Activated gamma-delta T cell (primary cell): ENCODE data around the gene PKNOX2.

Experiments
- DNase-seq: peaks from one replicate; lab custom pipeline; 2025; lab: John Stamatoyannopoulos, UW

The PKNOX2 gene

DNA sequence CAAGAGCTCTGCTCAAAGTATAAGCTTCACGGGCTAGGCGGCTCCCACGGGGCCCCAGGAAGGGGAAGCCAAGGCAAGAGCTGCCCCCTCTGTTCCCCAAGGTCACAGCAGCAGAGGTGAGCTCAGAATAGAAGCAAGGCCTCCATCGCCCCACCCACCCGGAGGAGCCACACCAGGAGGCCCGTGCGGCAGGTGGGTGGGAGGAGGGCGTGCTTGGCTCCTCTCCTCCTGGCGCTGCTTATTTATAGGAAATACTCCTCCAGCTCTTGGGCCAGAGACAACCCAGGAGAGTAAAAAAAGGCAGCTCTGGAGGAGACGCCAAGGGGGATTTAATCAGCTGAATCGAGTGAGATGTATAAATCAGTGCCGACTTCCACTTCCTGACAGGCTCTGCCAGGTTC, 243.8 kb downstream of the PKNOX2 start:
- no peak for DNase-seq

DNA sequence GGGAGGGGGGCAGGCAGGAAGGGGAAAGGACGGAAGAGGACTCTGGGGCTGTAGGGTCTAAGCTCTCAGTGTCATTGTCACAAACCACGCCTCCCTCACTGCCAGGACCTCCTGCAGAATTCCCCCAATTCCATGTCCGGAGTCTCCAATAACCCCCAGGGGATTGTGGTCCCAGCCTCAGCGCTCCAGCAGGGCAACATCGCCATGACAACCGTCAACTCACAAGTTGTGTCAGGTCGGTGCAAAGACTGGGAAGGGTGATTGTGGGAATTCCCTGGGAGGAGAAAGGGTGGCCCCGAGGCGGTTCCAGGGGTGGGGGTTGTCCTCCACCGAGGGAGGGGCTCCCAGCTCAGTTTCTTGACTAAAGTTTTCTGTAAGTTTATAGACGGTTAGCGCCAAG, 245.5 kb downstream of the PKNOX2 start:
- no peak for DNase-seq

DNA sequence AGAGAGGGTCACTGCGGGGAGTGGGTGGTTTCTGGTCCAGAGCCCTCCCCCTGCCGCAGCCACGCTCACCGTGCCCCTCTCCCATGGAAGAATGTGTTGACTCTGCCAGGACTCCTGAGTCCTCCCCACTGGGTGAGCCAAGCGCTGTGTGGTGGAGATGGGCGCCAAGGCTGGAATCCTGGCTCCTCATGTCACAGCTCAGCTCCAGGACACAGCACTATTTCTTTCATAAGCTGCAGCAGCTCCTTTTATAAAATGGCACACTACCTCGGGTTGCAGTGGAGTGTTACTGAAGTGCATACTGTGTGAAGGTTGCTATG, 247.6 kb downstream of the PKNOX2 start:
- no peak for DNase-seq

DNA sequence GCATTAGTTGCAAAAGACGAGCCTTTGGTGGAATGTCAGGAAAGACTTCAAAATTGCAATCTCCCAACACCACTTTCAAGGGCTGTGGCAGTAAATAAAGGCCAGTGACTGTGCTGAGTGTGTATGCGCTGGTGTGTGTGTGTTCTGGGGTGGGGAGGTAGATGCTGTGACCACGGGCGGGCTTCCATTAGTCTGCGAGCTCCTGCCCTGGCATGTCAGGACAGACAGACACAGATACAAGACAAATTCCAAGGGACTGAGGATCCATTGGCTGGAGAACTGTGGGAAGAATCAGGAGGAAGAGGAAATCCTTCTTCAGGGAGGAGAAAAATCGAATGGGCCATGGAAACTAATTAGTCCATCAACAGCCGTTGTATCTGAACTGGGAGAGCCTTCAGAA, 248.0 kb downstream of the PKNOX2 start:
- DNase-seq = no peak

DNA sequence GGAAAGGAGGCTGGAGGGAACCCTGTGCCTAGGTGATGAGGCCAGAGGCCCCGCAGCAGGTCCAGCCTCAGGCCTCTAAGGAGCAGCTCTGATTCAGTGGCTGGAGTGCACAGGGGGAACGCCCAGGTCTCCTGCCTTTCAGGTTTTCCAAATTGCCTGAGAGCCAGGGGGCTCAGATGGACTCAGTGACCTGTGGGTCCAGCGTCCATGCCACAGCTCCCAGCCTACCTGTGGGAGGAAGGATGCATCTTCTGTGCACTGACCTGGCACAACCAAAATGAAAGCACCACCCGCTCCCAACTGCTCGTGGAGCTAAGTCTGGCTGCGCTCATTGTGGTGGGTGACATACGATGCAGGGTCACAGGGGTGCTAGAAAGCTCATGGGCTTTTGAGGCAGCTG, 248.7 kb downstream of the PKNOX2 start:
- no peak for DNase-seq

DNA sequence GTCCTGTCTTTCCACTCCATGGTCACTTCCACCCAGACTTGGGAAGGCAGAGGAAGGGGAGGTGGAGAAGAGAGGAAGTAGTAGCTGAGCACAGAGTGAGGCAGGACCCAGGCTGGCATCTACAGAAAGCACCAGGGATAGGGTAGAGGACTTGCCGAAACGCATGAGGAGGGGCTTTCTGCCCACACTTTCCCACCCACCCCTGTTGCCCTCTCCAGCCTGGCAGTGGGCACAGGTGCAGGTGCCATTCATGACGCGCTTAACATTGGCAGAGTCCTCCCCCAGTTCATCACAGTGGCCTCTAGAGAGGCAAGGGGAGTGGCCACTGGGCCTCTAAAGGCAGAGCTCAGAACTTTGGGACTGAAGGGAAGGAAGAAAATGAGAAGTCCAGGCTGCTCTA, 249.6 kb downstream of the PKNOX2 start:
- DNase-seq = no peak

DNA sequence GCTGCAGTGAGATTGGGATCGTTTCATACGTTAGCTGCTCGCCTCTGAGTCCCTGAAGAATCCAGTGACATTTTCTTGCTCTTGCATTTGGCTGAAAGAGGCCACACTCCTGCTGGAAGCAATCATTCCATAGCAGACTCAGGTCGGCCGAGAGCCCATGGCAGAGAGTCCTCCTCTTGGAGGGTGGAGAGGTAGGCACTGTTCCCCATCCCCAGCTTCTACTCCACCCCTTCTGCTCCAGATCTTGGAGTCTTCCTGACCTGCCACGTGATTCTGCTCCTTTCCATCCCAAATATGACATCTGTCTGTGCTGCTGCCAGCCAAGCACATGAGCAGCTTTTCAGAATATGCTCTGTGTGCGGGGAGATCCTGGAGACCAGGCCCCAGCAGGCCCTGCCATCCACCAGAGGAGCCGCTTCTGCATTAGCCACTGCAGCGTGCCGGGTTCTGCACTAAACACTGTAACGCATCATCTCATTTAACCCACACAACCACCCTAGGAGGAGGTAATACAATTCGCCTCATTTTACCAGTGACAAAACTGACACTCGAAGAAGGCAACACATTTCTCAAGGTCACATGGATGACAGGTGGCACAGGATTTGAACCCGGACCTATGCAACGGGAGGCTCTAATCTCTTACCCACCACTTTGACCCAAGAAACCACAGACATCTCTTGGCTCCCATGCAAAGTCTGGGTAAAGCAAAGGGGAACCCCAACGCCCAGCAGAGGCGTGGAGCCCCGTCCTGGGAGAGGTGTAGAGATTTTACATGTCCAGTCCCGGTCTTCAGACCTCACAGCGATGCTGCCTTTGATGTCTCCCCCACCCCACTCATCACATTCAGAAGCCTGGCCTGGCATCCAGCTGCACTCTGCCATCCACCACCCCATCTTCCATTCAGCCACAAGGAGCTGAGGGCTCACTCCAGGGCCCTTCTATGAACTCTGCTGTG, 252.7 kb downstream of the PKNOX2 start:
- DNase-seq = no peak

DNA sequence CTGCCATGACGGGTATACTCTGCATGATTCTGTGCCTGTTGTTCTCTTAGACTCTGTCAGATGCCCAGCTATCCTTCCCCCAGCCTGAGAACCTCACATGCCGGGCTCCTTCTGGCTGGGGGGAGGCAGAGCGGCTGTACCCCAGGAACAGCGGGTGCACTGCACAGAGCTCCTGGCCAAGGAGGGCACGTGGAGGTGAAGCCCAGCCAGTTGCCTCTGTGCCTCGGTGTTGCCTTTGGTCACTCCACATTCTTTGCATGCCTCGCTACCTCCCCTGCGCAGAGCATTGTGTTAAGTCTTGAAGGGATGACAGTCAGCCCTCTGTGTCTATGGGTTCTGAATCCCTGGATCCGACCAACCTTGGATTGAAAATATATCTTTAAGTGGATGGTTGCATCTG, 253.8 kb downstream of the PKNOX2 start:
- DNase-seq = no peak

DNA sequence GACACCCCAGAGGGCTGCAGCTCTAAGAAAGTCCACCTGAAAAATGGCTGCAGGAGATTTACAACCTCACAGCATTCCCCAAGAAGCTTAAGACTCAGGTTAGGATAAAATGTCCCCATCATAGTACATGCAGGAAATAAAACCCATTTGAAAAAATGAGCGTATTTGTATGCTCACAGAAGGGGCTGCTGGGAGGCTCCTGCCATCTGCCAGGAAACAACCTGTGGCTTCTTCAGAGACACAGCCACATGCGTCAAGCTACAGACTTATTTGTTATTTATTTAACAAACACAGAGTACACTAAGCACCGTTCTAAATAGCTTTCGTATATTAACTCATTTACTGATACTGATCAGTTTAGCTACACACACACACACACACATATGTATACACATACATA, 258.1 kb downstream of the PKNOX2 start:
- no peak for DNase-seq

DNA sequence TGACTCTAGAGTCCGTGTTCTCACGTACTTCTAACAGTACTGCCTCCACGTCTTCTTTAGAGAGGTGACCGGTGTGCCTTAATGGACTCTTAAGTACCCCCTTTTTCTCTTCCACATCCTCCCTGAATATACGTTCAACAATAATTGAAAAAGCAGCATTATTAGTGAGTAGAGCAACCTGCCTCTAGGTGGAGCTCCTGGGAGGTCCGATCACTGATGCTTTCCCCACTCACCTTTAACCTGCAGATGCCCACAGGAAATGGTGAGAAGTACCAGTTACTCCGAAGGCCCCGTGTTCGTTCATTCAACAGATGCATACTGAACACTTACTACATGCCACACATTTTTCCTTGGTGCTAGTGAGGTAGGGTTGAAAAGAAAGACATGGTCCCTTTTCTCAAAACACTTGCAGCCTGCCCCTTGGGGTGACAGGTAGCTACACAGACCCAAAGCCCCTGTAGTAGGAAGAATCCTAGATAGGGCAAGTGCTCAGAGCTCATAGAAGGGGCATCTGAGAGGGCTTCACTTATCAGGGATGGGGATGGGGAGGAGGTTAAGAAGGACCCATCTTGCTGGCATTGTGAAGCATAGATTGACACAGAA, 258.8 kb downstream of the PKNOX2 start:
- no peak for DNase-seq

DNA sequence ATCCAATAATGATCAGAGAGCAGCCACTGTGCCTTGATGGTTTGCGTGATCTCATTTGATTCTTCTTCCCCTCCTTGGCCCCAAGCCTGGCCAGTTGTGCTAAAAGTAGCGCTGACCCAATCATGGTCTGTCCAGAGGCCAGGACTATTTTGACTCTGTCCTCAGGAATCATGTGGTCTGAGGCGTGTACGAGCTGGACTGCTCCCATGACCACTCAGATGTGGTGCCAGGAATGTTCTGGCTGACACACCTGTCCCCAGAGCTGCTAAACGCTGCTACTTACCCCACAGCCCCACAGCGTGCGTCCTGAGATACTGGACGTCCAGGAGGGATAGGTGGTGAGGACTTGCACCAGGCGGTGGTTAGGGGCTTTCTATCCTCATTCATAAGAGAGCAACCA, 261.1 kb downstream of the PKNOX2 start:
- no peak for DNase-seq

DNA sequence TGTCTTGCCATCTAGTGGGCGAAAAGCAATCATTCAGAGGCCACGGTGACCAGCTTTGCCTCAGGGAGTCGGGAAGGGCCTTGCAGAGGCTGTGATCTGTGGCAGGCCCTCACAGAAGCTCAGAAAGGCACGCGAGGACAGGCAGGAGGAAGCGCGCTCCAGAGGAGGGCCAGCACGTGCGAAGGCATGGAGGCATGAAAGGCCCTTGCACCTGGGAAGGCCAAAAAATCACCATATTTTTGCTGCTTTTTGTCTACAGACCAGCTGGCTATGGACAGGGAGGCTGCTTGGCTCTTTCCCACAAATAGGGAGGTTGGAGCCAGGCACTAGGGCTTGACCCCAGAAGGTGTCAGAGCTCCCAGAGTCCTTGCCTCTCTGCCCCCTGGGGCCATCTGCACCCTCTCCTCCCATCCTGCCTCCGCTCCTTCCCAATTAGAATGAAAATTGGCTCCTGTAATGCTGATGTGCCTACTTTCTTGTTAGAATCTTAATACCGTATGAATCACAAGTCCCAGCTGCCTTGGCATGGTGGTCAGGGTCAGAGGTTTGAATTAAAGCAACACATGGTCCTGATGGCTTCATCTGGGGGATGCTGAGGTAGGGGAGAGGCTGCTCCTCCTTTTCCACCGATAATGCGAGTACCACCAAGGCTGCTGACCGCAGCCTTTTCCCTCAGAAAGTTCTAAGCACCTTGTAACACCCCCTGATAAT, 262.4 kb downstream of the PKNOX2 start:
- no peak for DNase-seq

DNA sequence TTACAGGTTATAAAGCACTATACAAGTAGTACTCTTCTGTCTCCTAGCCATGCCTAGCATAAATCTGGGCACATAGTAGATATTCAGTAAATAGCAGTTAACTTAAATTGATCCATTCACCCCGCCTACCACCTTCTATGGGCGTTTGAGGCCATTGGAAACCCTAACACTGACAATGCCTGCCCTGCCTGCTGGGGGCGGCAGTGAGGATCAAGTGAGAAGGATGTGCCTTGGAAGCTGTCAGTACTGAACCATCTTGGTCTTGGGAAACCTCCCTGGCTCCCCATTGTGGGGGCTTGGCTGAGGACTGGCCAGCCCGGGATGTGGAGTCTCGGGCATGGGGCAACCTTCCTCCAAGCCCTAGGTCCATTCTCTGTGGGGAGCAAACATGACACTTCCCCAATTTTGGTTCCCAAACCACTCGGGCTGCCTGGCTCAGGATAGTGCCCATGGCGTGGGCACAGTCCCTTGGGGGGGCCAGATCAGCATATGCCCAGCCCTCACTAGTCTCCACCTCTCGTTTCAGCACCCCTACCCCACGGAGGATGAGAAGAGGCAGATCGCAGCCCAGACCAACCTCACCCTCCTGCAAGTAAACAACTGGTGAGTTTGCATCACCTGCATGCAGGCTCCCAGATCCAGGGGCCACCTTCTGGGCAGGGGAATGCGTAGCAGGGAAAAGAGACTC, 264.1 kb downstream of the PKNOX2 start:
- no peak for DNase-seq

DNA sequence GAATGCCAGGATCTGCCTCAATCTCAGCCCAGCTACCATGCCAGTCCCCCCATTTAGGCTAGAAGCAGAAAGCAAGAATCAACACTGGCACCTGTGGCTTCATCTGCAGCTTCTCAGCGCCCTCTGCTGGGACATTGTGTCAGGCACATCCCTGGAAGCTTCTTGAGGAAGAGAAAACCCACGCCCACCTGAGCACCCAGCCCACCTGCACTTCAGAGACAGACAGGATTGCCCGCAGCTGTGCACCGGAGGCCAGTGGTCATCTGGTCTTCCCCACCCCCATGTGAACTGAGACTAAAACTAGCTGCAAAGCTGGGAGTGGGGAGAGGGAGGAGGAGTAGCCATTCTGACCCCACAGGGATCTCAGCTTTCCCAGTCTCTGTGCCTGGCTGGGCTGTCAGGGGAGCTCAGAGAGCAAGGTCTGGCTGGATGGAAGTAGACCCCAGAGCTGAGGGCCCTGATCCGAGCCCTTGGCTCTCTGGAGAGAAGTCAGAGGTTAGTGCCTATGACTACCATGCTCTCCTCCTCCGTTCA, 264.7 kb downstream of the PKNOX2 start:
- no peak for DNase-seq

DNA sequence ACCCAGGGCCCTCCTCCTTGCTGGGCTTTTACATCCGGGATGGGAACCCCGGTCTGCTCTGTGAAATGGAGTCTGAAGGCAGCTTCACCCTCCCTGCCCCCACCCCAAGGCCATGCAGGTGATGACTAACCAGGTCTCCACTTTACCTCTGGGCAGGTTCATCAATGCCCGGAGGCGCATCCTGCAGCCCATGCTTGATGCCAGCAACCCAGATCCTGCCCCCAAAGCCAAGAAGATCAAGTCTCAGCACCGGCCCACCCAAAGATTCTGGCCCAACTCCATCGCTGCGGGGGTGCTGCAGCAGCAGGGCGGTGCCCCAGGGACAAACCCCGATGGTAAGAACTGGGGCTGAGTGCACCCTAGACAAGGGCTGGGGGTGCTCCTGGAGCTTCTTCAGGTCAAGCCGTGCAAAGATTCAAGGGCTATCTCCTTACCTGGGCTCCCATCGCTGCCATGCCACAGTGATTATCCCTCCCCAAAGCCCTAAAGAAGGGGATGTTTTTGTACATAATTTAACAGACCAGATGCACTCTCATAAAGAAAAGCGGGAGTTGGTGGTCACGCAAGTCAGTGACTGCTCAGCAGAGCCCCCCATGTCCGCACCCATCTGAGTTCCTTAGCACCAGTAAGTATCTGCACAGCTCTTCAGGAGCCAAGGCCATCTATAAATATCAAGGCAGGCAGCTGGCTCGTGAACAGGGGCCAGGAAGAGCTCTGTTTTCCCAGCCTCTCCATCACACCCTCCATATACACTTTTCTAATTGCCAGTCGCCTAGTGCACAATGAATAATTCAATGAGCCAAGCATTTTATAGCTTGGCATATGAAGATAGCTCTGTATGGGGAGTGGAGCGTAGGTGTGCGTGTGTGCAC, 265.5 kb downstream of the PKNOX2 start:
- no peak for DNase-seq

DNA sequence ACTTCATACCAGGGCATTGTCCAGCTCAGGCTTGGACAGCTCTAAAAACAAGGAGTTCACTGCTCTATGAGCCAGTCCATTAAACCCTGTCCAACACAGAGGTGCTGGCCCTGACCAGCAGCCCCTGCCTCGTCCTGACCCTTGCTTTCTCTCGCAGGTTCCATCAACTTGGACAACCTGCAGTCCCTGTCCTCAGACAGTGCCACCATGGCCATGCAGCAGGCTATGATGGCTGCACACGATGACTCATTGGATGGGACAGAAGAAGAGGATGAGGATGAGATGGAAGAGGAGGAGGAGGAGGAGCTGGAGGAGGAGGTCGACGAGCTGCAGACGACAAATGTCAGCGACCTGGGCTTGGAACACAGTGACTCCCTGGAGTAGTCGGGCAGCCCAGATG, 266.5 kb downstream of the PKNOX2 start:
- no peak for DNase-seq

DNA sequence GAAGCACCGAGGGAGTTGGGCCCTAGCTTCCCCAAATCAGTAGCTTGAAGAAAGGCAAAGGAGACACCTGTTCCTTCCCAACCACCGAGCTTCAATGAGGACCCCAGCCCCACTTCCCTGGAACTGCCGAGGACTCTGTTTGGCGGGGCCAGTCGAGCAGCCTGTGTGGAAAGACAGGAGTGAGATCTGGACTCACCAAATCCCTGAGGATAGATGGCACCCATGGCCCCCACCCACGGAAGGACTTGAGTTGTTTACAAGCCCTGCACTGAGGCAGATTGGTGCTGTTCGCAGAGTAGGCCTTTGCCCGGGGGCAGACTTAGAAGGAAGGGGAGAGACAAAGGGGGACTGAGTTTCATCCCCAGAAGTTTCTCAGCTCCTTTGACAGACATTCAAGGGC, 266.9 kb downstream of the PKNOX2 start:
- no peak for DNase-seq

DNA sequence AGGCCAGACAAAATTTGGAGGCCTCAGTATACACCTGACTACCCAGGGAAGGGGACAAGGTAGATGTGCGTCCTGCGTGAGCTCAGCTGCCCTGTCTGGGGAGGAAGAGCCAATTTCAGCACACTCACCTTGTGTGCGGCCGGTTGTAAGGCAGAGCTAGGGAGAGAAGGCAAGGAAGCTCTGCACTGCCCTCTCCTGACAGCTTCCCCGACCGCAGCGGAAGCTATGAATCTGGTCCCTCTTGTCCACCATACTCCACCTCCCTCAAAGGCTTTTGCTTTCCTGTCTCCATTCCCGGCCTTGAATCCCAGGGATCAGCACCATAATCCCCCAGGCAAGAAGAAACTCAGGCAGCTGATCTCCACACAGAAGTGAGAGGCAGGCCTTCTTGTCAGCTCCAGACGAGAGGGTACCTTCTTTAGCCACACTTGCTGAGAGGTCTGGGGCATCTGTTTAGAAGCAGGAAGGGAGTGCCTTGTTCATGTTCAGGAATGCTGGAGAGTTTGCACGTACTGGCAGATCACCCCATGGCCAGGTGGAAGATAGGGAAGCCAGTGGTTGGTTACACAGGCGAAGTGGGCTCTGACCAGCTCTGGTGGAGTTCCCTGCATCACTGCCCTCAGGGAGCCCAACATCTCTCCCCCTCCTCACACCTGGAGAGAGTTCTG, 269.0 kb downstream of the PKNOX2 start:
- DNase-seq = no peak

DNA sequence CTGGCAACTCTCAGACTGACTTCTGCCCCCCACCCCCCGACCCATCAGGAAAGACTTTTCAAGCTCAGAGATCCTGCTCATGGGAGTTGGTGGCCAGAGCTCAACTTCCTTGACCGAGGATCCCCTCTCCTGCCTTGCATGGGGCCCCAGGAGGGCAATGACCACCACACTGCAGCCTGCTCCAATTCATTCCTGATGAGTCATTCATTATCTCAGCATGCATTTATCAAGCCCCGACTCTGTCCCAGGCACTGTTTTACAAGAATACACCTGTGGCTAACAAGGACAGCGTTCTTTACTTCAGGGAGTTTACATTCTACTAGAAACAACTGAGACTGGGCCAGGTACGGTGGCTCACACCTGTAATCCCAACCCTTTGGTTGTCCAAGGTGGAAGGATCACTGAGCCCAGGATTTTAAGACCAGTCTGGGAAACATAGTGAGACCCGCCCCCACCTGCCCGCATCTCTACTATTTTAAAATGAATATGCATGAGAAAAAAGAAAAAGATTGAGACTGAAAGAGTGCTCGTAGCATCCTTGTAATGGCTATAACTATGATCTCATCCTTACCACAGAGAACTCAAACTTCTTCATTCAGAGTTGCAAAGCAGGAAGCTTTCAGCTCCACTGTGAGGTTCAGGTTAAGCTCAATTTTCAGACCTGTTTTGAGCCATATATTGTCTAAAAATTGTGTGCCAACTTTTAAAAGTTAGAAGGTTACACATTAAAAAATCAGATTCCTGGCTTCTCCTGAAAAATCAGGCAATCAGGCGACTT, 271.1 kb downstream of the PKNOX2 start:
- DNase-seq = no peak
